RPMI8226 (cell line): Measurements from ENCODE around the gene ARHGAP20.
"Not testable (repeated sequence)": the region's sequence is repeated elsewhere in the genome, so short reads cannot be mapped to it uniquely, and the experiment has no call there.

Experiments used
- DNase-seq: peaks from one replicate; pipeline ENCODE4 v3.0.0-alpha.2; 2015

ARHGAP20 gene

DNA sequence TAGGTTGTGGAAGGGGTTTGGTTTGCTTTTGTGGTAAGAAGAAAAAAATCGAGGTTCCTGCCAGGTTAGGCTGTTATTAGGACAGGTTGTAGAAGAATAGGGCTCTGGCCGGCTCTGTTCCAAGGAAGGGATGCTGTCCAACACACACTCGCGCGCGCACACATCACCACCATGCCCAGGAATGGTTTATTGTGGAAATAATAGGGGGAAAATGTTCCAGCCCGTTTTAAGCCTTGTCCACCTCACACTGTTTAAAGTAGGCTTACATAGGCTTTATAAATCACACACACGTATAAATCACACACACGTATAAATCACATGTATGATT lies 1.2 kb upstream of the ARHGAP20 start:
- no peak for DNase-seq

DNA sequence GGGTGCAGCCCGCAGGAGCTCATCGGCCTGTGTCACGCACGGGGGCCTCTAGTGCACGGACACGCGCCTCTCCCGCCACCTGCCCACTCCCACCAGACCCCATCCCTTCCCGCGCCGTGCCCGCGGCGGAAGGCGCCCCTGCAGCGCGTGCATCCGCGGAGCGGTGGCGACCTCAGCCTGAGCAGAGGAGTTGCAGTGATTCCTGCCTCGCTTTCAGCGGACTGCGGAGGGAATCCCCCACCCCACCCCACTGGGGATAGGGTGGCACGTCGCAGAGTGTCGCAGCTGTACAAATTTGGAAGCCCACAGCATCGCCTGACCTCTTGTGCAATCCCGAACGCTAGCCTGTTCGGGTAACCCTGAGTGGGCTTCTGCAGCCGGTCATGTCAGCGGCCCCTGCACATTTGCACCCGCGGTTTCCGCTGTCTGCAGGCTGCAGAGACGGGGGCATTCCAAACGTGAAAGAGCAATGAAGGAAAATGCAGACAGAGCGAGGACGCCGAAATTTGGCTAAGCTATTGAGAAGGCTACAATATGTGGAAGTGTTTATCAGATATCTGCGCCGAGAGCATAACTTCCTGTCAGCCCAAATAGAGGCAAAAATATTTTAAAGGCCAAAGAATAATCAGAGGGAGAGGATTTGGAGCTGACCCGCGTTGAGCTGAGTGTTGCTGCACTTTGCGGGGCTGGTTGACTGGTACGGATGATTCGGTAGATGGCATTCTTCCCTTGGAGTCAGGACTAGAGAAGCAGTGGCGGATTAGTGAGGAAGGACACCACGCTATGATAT lies 617 bp upstream of the ARHGAP20 start:
- no peak for DNase-seq

DNA sequence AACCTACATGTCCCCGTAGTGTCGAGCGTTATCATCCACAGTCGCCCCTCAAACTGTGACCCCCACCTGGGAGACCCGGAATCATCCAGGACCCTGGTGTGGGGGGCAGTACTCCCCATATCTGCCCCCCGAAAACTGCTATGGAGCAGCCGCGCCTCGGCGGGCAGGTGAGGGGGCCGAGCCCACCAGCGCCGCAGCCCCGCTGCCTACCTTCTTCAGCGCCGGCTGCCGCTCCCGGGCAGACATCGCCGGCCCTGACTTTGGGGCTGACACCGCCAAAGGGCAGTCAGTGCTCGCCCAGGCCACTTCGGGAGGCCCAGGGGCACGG lies 825 bp downstream of the ARHGAP20 start:
- no peak for DNase-seq

DNA sequence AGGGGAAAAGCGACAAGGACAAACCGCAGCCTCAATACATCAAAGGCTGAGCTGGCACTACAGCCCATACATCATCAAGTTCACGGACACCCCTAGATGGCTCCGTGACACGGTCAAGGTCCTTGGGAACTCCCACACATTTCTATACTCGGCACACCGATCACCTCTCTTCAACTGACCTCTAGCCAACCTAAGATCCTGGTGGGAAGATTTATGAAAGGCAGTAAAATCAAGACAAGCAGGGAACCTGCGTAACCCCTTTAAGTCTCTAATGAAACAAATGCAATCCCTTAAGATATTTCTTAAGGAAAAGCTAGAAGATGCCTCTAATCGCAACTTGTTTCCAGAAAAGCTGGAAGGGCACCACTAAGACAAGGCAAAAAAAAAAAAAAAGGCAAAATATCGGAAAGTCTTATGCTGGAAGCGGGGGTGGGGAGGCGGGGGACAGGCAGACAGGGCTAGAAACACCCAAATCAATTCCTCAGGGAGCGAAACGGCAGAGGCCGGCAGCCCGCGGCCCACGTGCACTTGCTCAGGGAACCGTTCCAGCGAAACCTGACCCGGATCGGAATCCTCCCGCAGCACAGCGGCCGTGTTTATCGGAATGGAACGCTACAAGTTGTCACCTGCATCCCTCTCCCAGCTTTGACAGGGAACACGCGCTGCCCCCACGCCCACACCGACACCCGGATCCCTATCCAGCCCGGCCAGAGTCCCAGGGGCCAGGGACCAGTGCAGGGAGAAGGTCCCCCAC lies 1.4 kb downstream of the ARHGAP20 start:
- no peak for DNase-seq

DNA sequence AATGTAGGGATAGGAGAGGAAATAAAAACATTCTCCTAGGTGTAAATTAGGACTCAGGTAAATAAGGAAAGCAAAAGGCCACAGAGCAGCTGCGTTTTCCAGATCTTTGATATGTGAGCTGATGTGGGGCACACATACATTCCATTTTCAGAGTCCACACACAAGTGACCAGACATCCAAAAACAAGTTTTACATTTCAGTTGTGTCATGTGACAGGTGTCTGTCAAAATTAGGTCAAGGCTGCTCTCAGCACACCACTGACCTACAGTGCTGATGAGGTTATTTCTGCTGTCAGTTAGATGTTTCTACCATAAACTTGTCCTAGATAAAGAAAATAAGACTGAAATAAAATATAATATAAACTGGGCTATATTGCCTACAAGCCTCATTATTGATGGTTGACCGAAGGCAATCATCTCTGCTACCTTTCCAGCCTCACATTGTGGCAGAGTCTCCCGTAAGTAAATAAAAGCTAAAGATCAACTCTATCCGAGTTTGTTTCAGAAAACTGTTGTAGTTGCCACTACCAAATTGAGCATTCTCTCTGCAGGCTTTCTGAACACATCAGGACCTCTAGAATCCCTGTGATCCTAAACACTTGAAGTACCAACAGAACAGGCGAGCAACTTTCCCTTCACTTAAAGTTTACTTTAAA lies 7.9 kb downstream of the ARHGAP20 start:
- DNase-seq, result no peak

GRCh38 chr11:110691926-110692325 lies 20.3 kb downstream of the ARHGAP20 start:
- DNase-seq, result no peak

DNA sequence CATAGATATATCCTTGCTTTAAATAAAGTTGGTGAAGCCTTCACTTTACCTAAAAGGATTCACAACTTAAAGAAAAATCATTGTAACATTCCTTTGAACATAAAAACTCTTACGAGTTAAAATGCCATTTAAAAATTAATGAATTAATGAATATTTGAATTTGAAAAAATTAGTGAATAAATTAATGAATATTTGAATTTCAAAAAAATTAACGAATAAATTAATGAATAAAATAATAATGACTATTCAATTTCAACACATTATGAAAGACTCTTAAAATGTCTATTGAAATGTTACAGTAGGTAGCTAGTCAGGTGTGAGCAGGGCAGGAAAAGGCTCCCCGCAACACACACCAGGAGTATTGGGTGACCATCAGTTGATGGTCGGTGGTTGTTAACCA lies 22.9 kb downstream of the ARHGAP20 start:
- no peak for DNase-seq

- DNase-seq, result no peak
Measured at GRCh38 chr11:110679323-110679975, 32.8 kb downstream of the ARHGAP20 start.

GRCh38 chr11:110675548-110675947 lies 36.7 kb downstream of the ARHGAP20 start:
- DNase-seq, result no peak

DNA sequence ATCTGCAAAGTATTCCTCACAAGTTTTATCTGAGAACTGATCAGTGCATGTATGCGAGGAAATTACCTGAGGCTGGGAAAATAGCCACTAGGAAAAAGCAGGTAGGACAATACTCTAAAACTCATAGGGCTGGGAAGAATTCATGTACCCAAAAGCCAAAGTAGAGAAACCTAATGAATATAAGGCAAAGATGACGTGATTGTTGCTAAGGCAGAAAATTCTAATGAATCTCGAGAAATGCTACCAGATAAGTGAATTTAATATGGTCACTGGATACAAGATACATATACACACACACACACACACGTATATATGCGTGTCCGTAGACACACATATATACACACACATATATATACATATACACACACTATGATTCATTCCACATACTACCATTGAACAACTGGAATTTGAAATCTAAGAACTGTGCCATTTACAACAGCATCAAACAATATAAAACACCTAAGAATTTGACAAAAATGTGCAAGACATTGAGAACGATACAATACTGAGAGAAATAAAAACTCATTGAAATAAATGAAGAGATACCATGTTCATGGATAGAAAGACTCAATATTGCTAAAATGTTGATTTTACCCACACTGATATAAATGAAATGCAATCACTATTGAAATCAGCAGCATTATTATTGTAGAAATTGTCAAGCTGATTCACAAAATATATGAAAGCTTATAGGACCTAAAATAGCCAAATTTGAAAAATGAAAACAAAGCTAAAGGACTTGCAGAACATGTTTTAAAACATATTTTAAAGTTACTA lies 46.4 kb downstream of the ARHGAP20 start:
- DNase-seq, result no peak

- no peak for DNase-seq
Measured at GRCh38 chr11:110655967-110656366, 56.3 kb downstream of the ARHGAP20 start.

DNA sequence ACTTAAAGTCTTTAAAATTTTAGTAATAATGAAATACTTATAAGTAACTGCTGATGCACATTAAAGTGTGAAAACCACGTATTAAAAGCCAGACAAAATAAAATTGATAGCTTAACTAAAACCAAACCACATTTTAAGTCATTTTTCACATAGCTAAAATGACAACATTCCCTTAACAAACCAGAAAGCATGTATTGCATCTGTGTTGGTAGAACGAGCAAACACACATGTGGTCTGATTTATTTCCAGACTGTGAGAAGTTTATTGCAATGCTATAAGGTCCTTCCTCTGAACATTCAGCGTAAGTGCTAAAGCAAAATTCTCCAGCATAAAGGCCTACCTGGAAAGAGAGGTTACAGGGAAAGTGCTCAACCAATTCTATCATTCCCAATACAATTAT lies 57.8 kb downstream of the ARHGAP20 start:
- DNase-seq, result no peak

- DNase-seq, result no peak
Measured at GRCh38 chr11:110645253-110645652, 67.0 kb downstream of the ARHGAP20 start.

DNA sequence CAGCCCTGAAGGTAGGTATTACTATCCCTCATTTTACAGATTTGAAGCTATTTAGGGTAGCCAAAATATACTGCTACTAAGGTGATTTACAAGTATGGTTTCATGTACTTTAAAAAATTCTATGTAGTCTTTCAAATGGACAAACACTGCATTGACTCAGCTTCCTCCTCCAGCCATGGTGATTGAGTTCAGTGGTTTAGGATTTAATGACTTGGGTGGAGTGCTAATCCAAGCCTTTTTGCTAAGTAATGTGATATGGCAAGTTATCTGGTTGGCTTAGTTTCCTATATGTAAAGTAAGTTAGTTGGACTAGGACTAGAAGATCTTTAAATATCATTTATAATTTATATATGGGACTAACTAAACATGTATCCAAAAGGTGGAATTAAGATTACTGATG lies 77.9 kb downstream of the ARHGAP20 start:
- DNase-seq, result no peak

DNA sequence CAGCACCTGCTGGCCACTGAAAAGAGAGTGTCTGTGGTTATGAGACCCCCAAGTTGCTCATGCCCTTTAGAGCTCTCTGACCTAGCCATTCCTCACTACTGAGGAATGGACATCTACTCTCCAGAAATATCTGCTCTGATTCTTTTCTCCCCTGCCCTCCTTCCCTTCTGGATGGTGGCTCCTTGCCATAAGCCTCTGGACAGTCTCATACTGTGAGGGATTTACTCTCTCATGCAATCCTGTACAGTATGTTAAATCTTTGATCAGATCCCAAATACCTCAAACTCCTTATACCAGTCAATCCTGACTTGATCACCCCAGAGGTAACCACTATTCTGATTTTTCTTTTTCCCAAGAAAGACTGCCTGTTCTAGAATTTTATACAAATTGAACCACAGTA lies 80.7 kb downstream of the ARHGAP20 start:
- no peak for DNase-seq

- no peak for DNase-seq
Measured at GRCh38 chr11:110629594-110629993, 82.6 kb downstream of the ARHGAP20 start.

DNA sequence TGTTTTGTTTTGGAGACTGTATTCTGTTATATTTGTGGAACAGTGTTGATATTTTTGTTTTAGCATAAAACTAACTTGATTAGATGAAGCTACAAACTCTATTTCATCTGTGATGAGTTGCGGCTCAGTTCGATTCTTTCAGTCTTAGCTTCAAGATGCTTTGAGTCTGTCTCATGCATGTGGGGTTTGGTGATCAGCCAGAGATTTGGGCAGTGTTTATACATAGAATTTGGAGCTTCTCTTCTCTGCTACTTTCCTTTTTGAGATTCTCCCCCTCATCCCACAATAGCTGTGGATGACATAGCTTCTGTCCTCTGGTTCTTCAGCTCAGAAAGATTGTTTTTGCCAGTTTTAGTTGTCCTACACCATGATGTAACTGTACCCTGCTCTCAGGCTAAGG lies 90.4 kb downstream of the ARHGAP20 start:
- no peak for DNase-seq

DNA sequence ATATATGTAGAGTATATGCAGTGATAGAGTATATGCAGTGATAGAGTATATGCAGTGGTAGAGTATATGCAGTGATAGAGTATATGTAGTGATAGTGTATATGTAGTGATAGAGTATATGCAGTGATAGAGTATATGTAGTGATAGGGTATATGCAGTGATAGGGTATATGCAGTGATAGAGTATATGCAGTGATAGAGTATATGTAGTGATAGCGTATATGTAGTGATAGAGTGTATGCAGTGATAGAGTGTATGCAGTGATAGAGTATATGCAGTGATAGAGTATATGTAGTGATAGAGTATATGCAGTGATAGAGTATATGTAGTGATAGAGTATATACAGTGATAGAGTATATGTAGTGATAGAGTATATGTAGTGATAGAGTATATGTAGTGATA lies 92.9 kb downstream of the ARHGAP20 start:
- not testable (repeated sequence) for DNase-seq

- no peak for DNase-seq
Measured at GRCh38 chr11:110614031-110614430, 98.2 kb downstream of the ARHGAP20 start.

- DNase-seq, result no peak
Measured at GRCh38 chr11:110613197-110613918, 98.9 kb downstream of the ARHGAP20 start.

- DNase-seq, result no peak
Measured at GRCh38 chr11:110606415-110606814, 105.8 kb downstream of the ARHGAP20 start.

GRCh38 chr11:110601936-110602335 lies 110.3 kb downstream of the ARHGAP20 start:
- no peak for DNase-seq
